NCI-H226 (cell line): ENCODE results near the gene CYP2S1.
"Not testable (repeated sequence)": the region's sequence is repeated elsewhere in the genome, so short reads cannot be mapped to it uniquely, and the experiment has no call there.

Source experiments
- DNase-seq: peaks from one replicate; pipeline ENCODE4 v3.0.0-alpha.2; 2015

Gene CYP2S1, protein sequence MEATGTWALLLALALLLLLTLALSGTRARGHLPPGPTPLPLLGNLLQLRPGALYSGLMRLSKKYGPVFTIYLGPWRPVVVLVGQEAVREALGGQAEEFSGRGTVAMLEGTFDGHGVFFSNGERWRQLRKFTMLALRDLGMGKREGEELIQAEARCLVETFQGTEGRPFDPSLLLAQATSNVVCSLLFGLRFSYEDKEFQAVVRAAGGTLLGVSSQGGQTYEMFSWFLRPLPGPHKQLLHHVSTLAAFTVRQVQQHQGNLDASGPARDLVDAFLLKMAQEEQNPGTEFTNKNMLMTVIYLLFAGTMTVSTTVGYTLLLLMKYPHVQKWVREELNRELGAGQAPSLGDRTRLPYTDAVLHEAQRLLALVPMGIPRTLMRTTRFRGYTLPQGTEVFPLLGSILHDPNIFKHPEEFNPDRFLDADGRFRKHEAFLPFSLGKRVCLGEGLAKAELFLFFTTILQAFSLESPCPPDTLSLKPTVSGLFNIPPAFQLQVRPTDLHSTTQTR

DNA sequence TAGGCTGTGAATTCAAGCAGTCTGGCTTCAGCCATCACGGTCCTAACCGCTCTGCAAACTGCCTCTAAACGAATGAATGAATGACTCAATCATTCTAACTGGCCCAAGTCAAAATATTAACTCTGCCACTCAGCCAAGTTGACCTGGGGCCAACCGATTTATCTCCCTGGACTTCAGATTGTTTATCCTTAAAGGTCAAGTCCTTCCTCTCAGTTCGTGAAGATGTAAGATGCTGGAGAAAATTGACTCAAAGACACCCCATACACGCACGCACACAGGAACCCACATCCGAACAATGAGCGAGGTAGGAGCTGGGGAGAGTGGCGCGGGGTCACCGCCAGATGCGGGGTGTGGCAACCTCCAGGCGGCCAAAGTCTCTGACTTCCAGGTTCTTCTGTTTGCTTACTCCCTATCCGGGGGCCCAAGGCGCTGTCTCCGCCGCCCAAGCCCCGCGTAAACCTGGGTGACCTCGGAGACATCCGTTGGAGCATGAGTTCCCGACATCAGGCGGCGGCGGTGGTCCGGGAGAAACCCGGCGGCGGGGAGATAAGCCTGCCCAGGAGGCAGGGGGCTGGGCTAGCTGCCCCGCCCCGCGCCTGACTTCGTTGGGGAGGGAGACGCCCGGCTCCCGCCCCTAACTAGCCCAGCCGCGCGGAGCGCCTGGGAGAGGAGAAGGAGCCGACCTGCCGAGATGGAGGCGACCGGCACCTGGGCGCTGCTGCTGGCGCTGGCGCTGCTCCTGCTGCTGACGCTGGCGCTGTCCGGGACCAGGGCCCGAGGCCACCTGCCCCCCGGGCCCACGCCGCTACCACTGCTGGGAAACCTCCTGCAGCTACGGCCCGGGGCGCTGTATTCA is at the start of gene CYP2S1:
Gene CYP2S1, plus strand, starts transcription at position 646 of the 856 bp plus-strand sequence. Its CDS starts 46 bp downstream, at position 692.
- DNase-seq: peak; percentile 60

DNA sequence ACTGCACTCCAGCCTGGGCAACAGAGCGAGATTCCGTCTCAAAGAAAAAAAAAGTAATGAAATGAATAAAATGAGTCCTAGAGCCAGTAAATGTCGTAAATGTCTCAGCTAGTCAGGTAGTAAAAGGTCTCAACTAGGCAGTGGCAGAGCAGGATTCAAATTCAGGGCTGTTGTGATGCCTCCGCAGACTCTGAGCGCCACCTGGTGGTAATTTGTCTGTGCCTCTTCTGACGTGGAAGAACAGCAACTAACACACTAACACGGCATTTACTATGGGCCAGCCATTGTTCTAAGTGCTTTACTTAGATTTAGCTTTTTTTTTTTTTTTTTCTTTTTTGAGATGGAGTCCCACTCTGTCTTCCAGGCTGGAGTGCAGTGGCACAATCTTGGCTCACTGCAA is 48.6 kb upstream of the CYP2S1 start:
- DNase-seq: peak; percentile 45

DNA sequence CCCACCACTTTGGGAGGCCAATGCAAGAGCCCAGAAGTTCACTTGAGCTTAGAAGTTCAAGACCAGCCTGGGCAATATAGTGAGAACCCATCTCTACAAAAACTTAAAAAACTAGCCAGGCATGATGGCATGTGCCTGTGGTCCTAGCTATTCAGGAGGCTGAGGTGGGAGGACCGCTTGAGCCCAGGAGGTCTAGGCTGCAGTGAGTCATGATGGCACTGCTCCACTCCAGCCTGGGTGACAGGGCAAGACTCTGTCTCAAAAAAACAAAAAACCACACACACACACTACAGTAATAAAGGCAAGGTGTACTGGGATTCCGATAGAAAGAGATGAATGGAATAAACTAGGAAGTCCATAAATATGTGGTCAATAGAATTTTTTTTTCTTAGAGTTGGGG is 43.2 kb upstream of the CYP2S1 start:
- DNase-seq: no peak

DNA sequence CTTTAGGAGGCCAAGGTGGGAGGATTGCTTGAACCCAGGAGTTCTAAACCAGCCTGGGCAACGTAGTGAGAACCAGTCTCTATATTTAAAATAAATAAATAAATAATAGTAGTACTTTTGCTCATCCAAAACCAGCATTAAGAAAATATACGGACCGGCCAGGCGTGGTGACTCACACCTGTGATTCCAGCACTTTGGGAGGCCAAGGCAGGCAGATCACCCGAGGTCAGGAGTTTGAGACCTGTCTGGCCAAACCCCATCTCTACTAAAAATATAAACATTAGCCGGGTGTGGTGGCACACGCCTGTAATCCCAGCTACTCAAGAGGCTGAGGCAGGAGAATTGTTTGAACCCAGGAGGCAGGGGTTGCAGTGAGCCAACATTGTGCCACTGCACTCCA is 42.0 kb upstream of the CYP2S1 start:
- DNase-seq: not testable (repeated sequence)

DNA sequence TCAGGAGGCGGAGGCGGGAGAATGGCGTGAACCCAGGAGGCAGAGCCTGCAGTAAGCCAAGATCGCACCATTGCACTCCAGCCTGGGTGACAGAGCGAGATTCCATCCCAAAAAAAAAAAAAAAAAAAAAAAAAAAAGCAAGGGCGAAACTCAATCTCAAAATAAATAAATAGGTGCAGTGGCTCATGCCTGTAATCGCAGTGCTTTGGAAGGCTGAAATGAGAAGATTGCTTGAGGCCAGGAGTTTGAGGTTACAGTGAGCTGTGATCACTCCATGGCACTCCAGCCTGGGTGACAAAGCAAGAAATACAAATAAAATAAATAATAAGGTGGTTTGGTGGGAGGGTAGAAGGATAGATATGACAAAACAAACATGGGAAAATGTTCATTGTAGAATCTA is 39.0 kb upstream of the CYP2S1 start:
- DNase-seq: no peak

DNA sequence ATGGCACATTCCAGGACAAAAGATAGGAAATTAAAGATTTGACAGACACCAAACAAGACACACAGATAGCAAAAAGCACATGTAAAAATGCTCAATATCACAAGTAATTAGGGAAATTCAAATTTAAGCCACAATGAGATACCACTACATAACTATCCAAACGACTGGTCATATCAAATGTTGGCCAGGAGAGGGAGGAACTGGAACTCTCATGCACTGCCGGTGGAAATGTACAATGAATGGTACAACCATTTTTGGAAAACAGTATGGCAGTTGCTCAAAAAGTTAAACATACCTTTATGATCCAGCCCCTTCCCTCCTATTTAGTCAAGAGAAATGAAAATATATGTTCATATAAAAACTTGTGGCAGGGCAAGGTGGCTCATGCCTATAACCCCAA is 36.8 kb upstream of the CYP2S1 start:
- DNase-seq: no peak

DNA sequence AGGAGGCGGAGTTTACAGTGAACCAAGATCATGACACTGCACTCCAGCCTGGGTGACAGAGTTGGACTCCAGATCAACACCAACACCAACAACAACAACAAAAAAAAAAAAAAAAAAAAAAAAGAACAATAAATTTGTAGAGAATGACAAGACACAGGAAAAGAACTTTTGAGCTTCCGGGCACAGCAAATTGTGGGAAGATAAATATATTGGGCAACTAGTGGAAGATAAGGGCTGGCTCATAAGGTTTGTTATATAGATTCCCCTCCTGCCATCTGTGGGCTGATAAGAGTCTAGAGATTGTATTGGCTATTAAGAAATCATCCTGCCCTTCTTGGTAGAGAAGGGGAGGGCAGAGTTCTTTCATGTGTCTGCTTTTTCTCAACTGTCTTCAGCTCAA is 33.1 kb upstream of the CYP2S1 start:
- peak; percentile 70 for DNase-seq

DNA sequence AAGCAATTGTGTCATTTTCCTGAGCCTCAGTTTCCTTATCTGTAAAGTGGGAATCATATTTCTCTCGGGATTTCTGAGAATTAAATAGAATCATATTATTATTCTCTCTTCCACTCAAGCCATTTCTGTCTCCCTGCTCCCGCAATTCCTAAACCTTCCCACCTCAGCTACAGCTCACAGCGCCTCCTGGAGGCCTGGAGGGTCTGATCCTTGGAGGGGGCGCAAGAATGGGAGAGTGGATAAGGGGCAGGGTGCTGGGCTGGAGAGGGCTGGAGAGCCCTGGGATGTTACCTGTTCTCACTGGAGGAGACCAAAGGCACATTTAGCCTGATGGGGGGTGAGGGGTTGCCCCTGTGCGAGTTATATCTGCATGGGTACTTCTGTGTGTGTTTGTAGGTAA is 31.1 kb upstream of the CYP2S1 start:
- DNase-seq: no peak

DNA sequence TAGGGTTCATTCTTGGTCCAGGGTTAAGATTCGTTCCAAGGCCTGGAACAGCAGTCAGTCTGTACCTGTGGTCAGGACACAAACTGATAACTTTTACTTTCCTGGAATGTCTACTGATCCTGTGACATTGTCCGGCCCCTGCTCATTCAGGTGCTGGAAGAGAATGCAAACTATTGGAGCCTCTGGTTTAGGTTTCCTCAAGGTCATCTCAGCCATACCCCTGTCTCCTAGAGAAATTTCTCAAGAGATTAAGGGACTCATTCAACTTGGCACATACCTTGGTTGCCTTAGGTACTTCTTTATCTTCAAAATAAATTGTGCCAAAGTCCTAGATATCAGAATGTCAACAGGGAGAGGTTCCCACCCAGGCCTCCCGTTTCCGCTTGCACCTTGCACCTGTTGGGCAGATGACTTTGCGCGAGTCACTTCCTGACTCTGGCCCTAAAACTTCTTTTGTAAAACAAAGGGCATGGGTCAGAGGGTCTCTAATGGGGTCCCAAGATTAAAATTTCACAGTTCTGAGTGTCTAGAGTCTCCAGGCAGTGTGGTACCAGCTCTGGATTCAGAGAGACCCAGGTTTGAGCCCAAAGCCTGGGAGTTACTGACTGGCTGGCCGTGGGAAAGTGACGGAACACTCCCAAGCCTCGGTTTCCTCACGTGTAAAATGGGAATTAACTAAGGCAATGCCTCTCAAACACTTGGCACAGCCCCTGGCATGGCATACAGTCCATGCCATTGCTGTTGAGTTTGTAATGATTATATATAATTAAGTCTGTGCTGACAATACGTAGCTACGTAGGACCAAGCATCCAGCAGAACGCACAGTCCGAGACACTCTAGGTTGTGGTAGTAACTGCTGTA is 25.8 kb upstream of the CYP2S1 start:
- no peak for DNase-seq

DNA sequence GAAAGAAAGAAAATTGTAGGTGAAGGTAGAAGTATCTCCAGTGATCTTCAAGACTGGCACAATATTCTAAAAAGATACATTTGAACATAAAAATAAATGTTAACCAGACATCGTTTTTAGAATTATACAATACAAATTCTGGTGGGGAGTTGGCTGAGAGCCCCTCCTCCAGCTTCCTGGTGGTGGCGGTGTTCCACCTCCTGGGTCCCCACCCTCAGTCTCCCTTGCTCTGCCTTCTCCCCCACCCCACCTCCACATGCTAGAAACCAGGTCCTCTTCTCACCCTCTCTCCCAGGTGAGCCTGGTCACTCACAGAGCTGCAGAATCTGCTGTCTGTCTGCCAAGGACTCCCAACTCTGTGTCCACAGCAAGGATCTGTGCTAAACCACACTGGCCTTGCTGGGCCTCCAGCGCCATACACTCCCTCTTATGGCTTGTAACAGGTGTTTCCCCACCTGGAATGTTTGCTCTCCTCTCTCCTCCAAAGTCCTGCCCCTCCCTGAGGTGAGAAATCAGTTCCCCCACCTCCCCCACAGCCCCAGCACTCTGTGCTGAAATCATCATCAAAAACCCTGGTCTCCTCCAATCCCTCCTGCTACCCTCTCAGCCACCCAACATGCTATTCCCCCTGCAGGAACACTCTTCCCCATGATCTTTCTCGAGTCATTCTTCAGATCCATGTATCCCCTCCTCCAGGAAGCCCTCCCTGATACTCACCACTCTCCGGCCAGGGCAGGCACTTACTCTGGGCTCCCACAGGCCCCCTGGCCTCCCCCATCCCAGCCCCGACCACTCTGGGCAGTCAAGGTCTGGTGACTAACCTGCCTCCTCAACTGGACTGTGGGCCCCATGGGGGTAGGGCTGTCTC is 20.5 kb upstream of the CYP2S1 start:
- DNase-seq: peak; percentile 26

DNA sequence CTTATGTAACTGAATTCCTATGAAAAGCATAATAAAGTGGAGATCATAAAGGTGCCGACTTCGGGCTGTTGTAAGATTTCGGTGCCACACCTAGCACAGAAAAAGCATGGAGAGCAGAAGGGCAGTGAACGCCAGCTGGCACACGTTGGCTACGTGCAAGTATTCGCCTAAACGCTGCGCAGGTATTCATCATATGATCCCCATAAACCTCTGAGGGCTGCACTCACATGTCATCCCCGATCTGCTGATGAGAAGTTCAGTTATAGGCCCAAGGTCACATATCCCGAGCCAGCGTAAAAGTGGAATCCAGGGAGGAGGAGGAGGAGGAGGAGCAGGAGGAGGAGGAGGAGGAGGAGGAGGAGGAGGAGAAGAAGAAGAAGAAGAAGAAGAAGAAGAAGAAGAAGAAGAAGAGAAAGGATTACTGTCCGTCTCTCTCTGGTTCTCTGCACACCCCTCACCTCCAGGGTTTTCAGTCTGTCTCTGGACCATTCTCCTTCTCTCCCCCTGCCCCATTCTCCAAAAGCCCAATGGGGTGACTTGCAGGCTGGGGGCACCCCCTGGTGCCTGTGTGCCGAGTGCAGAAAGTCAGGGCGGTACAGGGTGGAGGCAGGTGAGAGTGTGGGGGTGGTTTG is 18.6 kb upstream of the CYP2S1 start:
- no peak for DNase-seq

DNA sequence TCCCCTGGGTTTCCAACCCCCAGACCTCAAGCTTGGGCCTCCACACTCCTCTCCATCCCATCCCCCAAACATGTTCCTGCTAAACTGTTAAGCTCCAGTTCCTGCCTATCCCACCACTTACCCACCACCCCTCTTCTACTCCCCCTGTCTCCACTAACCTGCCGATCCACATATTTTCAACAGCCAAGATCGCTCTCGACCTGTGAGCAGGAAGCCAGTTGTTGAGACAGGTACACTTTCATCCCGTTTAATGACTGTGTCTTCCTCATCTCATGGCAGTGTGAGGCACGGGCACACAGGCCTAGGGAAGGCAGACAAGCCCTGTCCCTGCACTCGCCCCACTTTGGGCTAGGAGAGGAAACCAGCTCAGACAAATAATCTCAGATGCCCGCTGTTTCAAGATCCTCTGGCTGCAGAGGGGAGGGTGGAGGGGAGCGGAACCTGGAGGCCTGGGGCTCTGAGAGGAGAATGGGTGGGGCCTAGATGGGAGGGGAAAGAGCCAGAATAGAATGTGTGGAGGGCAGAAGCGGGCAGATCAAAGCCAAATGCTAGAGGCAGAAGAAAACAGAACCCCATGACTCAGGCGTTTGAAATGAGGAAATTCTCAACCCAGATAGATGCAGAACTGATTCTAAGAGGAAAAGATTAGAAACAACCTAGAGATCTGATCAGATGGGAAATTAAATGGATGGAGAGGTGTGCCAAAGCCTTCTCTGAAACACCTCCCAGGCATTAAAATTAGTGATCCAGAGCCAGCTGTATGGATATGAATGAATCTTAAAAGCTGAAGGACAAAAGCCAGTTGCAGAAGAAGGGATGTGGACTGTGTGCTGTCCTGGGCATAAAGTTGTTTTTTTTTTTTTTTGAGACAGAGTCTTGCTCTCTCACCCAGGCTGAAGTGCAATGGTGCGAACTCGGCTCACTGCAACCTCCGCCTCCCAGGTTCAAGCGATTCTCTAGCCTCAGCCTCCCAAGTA is 16.9 kb upstream of the CYP2S1 start:
- peak; percentile 95 for DNase-seq

DNA sequence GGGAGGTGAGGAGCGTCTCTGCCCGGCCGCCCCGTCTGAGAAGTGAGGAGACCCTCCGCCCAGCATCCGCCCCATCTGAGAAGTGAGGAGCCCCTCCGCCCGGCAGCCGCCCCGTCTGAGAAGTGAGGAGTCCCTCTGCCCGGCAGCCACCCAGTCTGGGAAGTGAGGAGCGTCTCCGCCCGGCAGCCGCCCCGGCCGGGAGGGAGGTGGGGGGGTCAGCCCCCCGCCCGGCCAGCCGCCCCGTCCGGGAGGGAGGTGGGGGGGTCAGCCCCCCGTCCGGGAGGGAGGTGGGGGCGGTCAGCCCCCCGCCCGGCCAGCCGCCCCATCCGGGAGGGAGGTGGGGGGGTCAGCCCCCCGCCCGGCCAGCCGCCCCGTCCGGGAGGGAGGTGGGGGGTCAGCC is 12.8 kb upstream of the CYP2S1 start:
- not testable (repeated sequence) for DNase-seq

DNA sequence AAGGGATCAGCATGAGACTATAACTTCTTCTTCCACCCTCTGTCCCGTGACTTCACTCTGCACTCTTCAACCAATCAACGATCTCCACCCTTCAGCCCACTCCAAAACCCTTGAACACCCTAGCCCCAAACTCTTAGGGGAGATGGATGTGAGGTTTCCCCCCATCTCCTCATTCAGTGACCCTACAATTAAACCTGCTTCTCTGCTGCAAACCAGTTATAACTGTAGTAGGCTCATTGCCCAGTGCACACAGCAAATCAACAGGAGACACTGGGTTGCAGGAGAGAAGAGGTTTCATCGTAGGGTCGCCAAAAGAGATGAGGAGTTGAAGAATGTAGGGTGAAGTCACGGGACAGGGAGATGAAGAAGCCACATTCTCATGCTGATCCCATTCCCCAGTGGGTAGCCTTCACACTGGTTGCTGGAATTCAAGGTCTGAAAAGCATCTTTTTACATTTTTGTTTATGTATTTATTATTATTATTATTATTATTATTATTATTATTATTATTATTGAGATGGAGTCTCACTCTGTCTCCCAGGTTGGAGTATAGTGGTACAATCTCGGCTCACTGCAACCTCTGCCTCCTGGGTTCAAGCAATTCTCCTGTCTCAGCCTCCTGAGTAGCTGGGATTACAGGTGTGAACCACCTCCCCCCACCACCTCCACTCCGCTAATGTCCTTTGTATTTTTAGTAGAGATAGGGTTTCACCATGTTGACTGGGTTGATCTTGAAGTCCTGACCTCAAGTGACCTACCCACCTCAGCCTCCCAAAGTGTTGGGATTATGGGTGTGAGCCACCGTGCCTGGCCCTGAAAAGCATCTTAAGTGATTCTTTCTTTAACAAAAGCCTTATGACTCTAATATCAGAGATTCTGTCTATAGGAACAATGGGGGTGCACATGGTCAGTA is 5.8 kb upstream of the CYP2S1 start:
- DNase-seq: no peak

DNA sequence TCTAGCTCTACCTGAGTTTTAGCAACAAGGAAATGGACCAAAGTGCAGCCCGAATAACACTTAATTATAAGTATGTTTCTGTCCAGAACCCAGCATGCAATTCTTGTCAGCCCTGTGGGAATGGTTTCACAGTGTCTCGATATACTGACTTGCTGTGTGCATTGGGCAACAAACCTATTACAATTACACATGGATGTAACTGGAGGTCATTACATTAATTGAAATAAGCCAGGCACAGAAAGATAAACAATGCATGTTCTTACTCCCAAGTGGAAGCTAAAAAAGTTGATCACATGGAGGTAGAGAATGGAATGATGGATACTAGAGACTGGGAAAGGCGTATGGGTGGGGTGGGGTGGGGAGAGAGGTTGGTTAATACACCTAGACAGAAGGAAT is 5.1 kb upstream of the CYP2S1 start:
- DNase-seq: no peak

DNA sequence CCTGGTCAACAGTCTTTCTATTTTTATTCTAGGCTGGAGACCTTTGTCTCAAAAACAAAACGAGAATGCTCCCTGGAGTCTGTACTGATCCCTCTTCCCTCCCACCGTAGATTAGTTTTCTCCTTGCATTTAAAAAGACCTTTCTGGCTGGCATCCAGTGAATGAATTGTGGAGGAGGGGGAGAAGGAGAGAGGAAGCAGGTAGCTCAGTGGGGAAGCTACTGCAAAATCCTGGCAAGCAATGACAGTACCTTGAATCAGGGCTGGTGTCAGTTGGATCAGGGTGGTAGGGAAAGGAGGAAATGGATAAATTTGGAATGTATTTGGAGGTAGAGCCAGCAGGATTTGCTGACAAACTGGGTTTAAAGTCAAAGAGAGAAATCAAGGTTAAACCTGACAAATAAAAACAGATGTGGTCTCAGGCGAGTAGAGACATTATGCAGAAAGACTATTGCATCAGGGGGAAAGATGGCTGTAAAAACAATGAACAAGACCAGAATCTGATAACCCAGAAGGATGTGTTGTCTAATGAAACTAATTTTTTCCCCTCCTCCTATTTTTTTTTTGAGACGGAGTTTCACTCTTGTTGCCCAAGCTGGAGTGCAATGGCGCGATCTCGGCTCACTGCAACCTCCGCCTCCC is 3.5 kb upstream of the CYP2S1 start:
- no peak for DNase-seq

DNA sequence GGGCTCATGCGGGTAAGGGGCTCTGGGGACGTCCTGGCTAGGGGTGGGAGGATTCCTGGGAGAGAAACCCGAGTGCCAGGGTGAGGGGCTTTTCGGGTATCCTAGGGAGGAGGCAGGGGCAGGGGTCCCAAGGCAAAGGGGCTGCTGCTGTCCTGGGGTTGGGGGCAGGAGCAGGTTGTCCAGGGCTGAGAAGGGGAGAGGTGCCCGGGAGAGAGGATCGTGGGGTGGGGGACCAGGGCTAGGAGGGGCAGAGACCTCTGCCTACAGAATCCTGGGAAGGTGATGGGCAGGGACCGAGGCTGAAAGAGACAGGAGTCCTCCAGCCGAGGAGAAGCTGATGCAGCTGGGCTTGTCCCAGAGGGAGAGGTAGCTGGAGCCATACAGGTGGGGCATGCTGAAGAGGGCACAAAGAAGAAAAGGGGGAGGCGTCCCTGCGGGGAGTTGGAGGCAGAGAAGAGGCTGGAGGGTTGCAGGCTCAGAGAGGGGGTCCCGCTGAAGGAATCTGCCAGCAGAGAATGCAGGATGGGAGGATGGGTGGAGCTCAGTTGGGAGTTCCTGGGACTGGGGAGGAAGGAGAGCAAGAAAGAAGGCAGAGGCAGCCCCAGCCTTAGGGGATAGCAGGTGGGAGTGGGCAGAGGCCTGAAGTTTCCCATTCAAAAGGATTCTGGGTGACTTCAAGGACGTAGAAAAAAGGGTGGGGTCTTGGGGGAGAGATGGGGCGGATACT is 574 bp downstream of the CYP2S1 start:
- DNase-seq: no peak

DNA sequence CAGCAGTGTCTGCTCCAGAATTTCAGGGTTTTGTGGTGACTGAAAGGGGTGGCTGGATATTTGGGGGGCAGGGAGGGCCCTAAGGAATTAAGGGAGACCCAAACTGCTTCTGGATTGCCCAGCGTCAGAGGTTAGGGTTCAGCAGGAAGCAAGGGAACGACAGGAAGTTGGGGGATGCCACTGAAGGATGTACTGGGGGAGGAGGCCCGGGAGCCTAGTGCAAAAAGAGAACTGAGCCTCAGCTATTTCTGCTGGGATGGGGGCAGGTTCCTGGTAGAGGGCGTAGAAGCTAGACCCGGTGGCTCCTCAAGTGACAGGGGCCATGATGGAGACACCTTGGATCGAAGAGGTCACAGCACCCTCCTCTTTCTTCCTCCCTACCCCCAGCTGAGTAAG is 1.1 kb downstream of the CYP2S1 start:
- no peak for DNase-seq
